ENCODE data around the gene TTC34.

GRCh38 chr1:2783435-2784397 is 17.8 kb downstream of the TTC34 start:
- TF ChIP-seq POLR2AphosphoS2 (IDR thresholded peaks at IDR 0.05; ENCODE audit: low read depth, low read length) (no peak), ASH2L (IDR thresholded peaks at IDR 0.05; ENCODE audit: borderline replicate concordance, low read depth) (no peak), EGR1 (IDR thresholded peaks at IDR 0.05; ENCODE audit: borderline replicate concordance in 1 of 2, low read depth in 2 of 2, low read length in 2 of 2) (no peak), HDGF (IDR thresholded peaks at IDR 0.05) (no peak), EP300 (IDR thresholded peaks at IDR 0.05; ENCODE audit: borderline replicate concordance in 1 of 2, control insufficient read depth in 1 of 2, low read depth in 2 of 2, low read length in 2 of 2) (no peak), POLR2AphosphoS5 (IDR thresholded peaks at IDR 0.05; ENCODE audit: low read length) (no peak), NR2C2 (IDR thresholded peaks at IDR 0.05; ENCODE audit: borderline replicate concordance, control insufficient read depth, insufficient read length, low read depth) (no peak)
- TF ChIP-seq, protein P1, sequence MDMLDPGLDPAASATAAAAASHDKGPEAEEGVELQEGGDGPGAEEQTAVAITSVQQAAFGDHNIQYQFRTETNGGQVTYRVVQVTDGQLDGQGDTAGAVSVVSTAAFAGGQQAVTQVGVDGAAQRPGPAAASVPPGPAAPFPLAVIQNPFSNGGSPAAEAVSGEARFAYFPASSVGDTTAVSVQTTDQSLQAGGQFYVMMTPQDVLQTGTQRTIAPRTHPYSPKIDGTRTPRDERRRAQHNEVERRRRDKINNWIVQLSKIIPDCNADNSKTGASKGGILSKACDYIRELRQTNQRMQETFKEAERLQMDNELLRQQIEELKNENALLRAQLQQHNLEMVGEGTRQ (IDR thresholded peaks at IDR 0.05; ENCODE audit: borderline replicate concordance, low read depth, low read length), result no peak
- TF ChIP-seq, protein P2, sequence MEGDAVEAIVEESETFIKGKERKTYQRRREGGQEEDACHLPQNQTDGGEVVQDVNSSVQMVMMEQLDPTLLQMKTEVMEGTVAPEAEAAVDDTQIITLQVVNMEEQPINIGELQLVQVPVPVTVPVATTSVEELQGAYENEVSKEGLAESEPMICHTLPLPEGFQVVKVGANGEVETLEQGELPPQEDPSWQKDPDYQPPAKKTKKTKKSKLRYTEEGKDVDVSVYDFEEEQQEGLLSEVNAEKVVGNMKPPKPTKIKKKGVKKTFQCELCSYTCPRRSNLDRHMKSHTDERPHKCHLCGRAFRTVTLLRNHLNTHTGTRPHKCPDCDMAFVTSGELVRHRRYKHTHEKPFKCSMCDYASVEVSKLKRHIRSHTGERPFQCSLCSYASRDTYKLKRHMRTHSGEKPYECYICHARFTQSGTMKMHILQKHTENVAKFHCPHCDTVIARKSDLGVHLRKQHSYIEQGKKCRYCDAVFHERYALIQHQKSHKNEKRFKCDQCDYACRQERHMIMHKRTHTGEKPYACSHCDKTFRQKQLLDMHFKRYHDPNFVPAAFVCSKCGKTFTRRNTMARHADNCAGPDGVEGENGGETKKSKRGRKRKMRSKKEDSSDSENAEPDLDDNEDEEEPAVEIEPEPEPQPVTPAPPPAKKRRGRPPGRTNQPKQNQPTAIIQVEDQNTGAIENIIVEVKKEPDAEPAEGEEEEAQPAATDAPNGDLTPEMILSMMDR (IDR thresholded peaks at IDR 0.05 in 2 of 3, conservative IDR thresholded peaks at IDR 0.05 in 1 of 3; ENCODE audit: control insufficient read depth in 2 of 3, extremely low read depth in 1 of 3, insufficient read depth in 1 of 3, low read depth in 3 of 3, low read length in 3 of 3), result no peak

Data from GM12878 (cell line).